A549 treated with ZK216348 at 1 μM for 4 hours (cell line): ENCODE measurements around the gene CCDC190. TPM values are rescaled to one million over a fixed set of nuclear protein-coding genes. Genes with fewer than 3 reads are reported as not detected.

Source experiments
- total RNA-seq: library from RNA; stranded (reverse); fragments of 200-300 nt; extraction: Qiagen RNA extraction; gene quantifications from 5 replicates; pipeline ENCODE4 v1.2.3, GENCODE V29; 2022; ENCODE audit warnings: low read depth

Gene CCDC190
- total RNA-seq: not detected in 5 replicates

GRCh38 chr1:162861101-162861500 is at the start of gene CCDC190:
Gene CCDC190, minus strand, starts transcription at chr1:162861175. Its CDS starts 1,529 bp downstream, at chr1:162859646.

Other genes with a start within 250 kb of the CCDC190 start
- gene DDR2, start 228.7 kb downstream of the CCDC190 start, total RNA-seq: 0.31 to 0.68 TPM (median 0.47 TPM) in 5 replicates
- gene HSD17B7, start 70.5 kb downstream of the CCDC190 start, total RNA-seq: 7.6 to 10.3 TPM (median 8.8 TPM) in 5 replicates
- 0.21 to 0.31 TPM in 2 of 5 replicates, not detected in the others for gene RGS4, start 208.2 kb upstream of the CCDC190 start, total RNA-seq